GM10248 (cell line): Measurements from ENCODE around the gene ZIC4.

Source experiments
- CTCF ChIA-PET: fragments of 300-600 bp; sonication (Branson Sonifier 250); formaldehyde crosslinking; extraction: SDS; loops from one replicate; lab custom pipeline; 2021; ENCODE audit warnings: antibody characterized with exemption; lab: Yijun Ruan, JAX
- POLR2A ChIA-PET: fragments of 350-650 bp; sonication (Branson Sonifier 250); formaldehyde crosslinking; extraction: SDS; loops from one replicate; lab custom pipeline; 2020; ENCODE audit warnings: antibody characterized with exemption; lab: Yijun Ruan, JAX
- DNase-seq: peaks from one replicate; pipeline ENCODE4 v3.0.0; 2012; ENCODE audit errors: extremely low spot score
- CTCF ChIP-seq: IDR thresholded peaks from 2 replicates; pipeline ENCODE4 v1.5.1; 2012; ENCODE audit warnings: mild to moderate bottlenecking, low read depth; ENCODE audit errors: extremely low read depth, missing control alignments, control extremely low read depth

The ZIC4 gene

DNA sequence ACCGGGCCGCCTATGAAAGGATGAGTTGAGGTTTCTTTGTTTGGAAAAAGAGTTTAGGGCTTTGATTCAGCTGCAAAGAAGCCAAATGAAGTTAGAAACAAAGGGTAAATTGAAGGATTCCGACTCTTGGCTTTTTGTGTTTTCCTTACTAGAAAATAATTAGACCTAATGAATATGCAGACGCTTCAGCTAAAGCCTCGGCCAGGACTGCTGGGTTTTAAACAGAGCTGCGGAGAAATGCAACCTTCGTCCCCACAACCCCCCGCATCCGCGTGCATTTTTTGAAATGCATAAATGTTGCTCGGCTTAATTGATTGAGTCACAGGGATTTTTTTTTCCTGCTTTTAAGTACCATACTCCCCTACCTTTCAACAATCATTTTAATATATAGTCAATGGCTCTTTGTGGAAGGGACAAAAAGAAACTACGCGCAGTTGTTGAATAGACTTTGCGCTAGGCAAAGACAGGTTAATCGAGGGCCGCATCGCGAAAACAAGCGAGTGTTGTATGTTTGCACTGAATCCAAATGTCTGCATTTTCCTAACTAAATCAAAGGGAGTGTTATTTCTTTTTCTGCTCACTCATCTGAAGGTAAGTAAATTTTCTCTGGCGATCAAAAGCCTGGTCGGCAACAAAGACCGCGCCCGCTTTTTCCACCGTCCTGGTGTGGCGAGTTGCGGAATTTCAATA lies 1.3 kb upstream of the ZIC4 start:
- ChIA-PET POLR2A (no interaction called here), CTCF (no interaction called here)
- no peak for DNase-seq
- TF ChIP-seq CTCF, result no peak

- DNase-seq, result no peak
- TF ChIP-seq CTCF, result no peak
- CTCF ChIA-PET, result no interaction called here
- POLR2A ChIA-PET, result no interaction called here
These were observed 763 bp upstream of the ZIC4 start for GRCh38 chr3:147407114-147407497.

DNA sequence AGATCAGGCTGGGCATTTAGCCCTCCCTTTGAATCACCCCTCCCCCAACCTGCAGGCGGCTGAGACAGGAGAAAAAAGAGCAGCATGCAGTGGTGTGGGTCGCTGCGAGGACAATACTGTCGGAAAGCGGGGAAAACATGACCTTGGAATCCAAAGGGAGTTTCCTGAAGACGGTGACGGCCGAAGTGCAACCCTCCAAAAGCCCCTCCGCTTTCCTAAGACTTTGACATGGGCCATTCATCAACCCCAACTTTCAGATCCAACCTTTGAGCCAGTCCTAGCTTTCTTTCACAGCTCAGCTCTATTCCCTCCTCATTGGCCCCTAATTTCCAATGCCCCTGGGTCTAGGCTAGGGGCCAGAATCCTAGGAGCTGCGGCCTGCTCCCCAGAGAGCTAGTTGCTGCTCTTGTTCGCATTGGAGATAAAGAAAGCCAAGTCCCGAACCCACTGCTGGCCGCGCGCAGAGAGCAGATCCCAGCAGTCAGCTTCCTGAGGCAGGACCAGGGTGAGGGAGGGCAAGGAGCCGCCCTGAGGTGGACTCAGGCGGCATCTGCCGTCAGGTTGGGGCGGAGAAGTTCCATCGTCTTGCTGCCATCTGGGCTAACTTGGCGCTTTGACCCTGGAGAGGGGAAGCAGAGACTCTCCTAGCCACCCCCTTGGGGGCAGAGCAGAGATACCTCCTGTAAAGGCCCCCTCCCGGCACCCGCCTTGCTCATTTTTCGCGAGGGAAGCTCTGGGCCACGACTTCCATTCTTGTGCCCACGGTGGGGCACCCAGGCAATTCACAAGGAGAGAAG lies 914 bp downstream of the ZIC4 start:
- DNase-seq, result no peak
- ChIA-PET POLR2A (no interaction called here), CTCF (interaction anchor here (1.0 kb wide), 1 partner anchor 12 kb away, joined by 4 read pairs; no protein-coding TSS in a partner anchor)
- TF ChIP-seq CTCF, result no peak

DNA sequence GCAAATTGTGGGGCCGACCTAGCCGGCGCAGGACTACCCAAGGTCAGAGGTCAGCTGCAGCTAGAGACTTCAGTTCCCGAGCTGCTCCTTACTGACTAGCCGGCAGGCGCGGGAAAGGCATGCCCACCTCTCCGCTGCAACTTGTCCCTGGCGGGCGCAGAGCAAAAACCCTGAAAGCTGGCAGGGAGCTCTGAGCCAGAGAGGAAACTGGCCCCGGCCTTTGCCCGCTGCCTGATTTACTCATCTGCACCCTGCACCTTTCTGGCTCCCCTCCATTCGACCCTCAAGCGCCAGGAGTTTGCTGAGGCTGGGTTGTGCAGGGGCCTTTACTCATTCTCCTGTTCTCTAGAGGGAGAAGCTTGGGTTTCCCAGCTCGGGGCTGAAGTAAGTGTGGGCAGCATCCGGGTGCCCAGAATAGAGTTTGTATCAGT lies 1.5 kb downstream of the ZIC4 start:
- TF ChIP-seq CTCF, result no peak
- DNase-seq, result no peak
- CTCF ChIA-PET, result interaction anchor here (1.0 kb wide), 1 partner anchor 11 kb away, joined by 4 read pairs; no protein-coding TSS in a partner anchor
- POLR2A ChIA-PET, result no interaction called here

GRCh38 chr3:147404000-147404799 lies 2.1 kb downstream of the ZIC4 start:
- TF ChIP-seq CTCF, result no peak
- POLR2A ChIA-PET, result no interaction called here
- CTCF ChIA-PET, result no interaction called here
- no peak for DNase-seq

DNA sequence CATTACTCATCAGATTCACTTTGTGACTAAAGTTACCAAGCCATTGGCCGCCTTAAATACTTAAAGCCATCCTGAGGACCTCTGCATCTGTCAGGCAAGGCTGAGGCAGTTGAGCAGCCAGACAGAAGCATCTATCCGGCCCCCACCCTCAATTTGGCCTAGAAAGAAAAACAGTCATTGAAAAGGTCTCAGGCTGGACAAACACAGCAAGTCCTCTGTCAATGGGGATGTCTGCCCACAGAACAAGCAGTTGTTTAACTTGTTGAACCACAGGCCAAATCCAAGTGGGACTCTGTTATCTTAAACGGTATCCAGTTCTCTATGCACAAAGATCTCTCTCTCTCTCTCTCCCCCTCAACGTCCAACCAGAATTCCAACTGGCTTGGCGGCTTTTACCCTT lies 2.8 kb downstream of the ZIC4 start:
- DNase-seq, result no peak
- CTCF ChIA-PET, result no interaction called here
- POLR2A ChIA-PET, result no interaction called here
- no peak for TF ChIP-seq CTCF
